IMR-90 (cell line): ENCODE results near the gene SWAP70. TPM values are rescaled to one million over a fixed set of nuclear protein-coding genes. Genes with fewer than 3 reads are reported as not detected.

Source experiments
- ATAC-seq: fragments of 200-7000 bp; cut with Tn5 transposase; 2 replicates; pipeline ENCODE4 v1.9.1; 2020; ENCODE audit warnings: low read depth, mild to moderate bottlenecking, moderate library complexity
- BruUV-seq: library from RNA; stranded (reverse); fragments of 400-500 nt; replicated peaks from 2 replicates; lab custom pipeline; 2021; lab: Mats Ljungman, UMichigan
- CTCF ChIA-PET: fragments of 300-600 bp; formaldehyde crosslinking; extraction: SDS; loops from one replicate; lab custom pipeline; 2021; ENCODE audit warnings: antibody characterized with exemption; lab: Yijun Ruan, JAX
- POLR2A ChIA-PET: fragments of 300-600 bp; sonication (Branson Sonifier 250); formaldehyde crosslinking; loops from one replicate; lab custom pipeline; 2022; ENCODE audit warnings: antibody characterized with exemption; ENCODE audit not compliant: unreplicated experiment; lab: Charles Lee
- DNase-seq: peaks from one replicate; pipeline ENCODE4 v3.0.0; 2013
- H2AFZ ChIP-seq: replicated peaks from 2 replicates; pipeline ENCODE3; 2013; ENCODE audit warnings: low read length, mild to moderate bottlenecking; ENCODE audit not compliant: poor library complexity
- H2AK5ac ChIP-seq: 2 replicates; pipeline ENCODE4 v1.6.1; 2013; ENCODE audit warnings: low read depth, low read length, inconsistent platforms
- H2AK9ac ChIP-seq: replicated peaks from 2 replicates; pipeline ENCODE3; 2013; ENCODE audit warnings: mild to moderate bottlenecking, low read depth, low read length, moderate library complexity; ENCODE audit not compliant: poor library complexity
- H2BK120ac ChIP-seq: 2 replicates; pipeline ENCODE4 v1.6.1; 2013; ENCODE audit warnings: low read depth, low read length, inconsistent platforms
- H2BK15ac ChIP-seq: 3 replicates; pipeline ENCODE4 v1.6.1; 2013; ENCODE audit warnings: low read depth, low read length, inconsistent platforms
- H2BK20ac ChIP-seq: 2 replicates; pipeline ENCODE4 v1.6.1; 2013; ENCODE audit warnings: low read depth, mild to moderate bottlenecking, inconsistent platforms, low read length, moderate library complexity
- H2BK5ac ChIP-seq: 2 replicates; pipeline ENCODE4 v1.6.1; 2013; ENCODE audit warnings: mild to moderate bottlenecking, low read depth, low read length, inconsistent platforms; ENCODE audit not compliant: poor library complexity, severe bottlenecking
- H3K14ac ChIP-seq: replicated peaks from 2 replicates; pipeline ENCODE4 v1.6.1; 2013; ENCODE audit warnings: low read depth, low read length, inconsistent platforms
- H3K18ac ChIP-seq: 2 replicates; pipeline ENCODE4 v1.6.1; 2013; ENCODE audit warnings: low read depth, low read length, control low read depth
- H3K23ac ChIP-seq: 2 replicates; pipeline ENCODE4 v1.6.1; 2013; ENCODE audit warnings: low read depth, low read length, inconsistent platforms
- H3K27ac ChIP-seq: 2 replicates; pipeline ENCODE4 v1.5.1; 2013; ENCODE audit warnings: mild to moderate bottlenecking, control low read depth, low read length; ENCODE audit not compliant: insufficient read depth
- H3K27me3 ChIP-seq: 2 replicates; pipeline ENCODE4 v1.6.1; 2013; ENCODE audit warnings: low read length; ENCODE audit not compliant: control insufficient read depth, insufficient read depth
- H3K36me3 ChIP-seq: 2 replicates; pipeline ENCODE4 v1.6.1; 2013; ENCODE audit warnings: low read length, mixed read lengths; ENCODE audit not compliant: control insufficient read depth, insufficient read depth
- H3K4ac ChIP-seq: 2 replicates; pipeline ENCODE4 v1.6.1; 2013; ENCODE audit warnings: low read depth, low read length, inconsistent platforms
- H3K4me1 ChIP-seq: 2 replicates; pipeline ENCODE4 v1.6.1; 2013; ENCODE audit warnings: low read length, mixed read lengths; ENCODE audit not compliant: control insufficient read depth, insufficient read depth
- H3K4me2 ChIP-seq: 2 replicates; pipeline ENCODE4 v1.6.1; 2013; ENCODE audit warnings: low read depth, mild to moderate bottlenecking, control low read depth, low read length, moderate library complexity
- H3K4me3 ChIP-seq: 2 replicates; pipeline ENCODE4 v1.5.1; 2013; ENCODE audit warnings: low read depth, mild to moderate bottlenecking, control low read depth, low read length, moderate library complexity; ENCODE audit not compliant: insufficient read depth
- H3K56ac ChIP-seq: 2 replicates; pipeline ENCODE4 v1.6.1; 2013; ENCODE audit warnings: low read length, inconsistent platforms; ENCODE audit not compliant: insufficient read depth; ENCODE audit errors: extremely low read depth
- H3K79me1 ChIP-seq, 2 experiments: 2 replicates each; pipeline ENCODE4 v1.6.1; 2013; ENCODE audit warnings: low read length in 2 of 2, inconsistent platforms in 1 of 2, low read depth in 1 of 2
- H3K9ac ChIP-seq: 2 replicates; pipeline ENCODE4 v1.6.1; 2013; ENCODE audit warnings: low read depth, low read length, control low read depth
- H3K9me1 ChIP-seq: 2 replicates; pipeline ENCODE4 v1.6.1; 2013; ENCODE audit warnings: low read length, inconsistent platforms; ENCODE audit not compliant: insufficient read depth
- H3K9me3 ChIP-seq: 2 replicates; pipeline ENCODE4 v1.6.1; 2013; ENCODE audit warnings: low read length; ENCODE audit not compliant: control insufficient read depth, insufficient read depth
- H4K20me1 ChIP-seq: 2 replicates; pipeline ENCODE4 v1.6.1; 2013; ENCODE audit warnings: low read length, inconsistent platforms; ENCODE audit not compliant: insufficient read depth
- H4K5ac ChIP-seq: 2 replicates; pipeline ENCODE4 v1.6.1; 2013; ENCODE audit warnings: mild to moderate bottlenecking, low read depth, low read length, control low read depth
- H4K8ac ChIP-seq, 2 experiments: 2 replicates each; pipeline ENCODE4 v1.6.1; 2013; ENCODE audit warnings: low read depth in 2 of 2, low read length in 2 of 2, control low read depth in 1 of 2, inconsistent platforms in 1 of 2
- H4K91ac ChIP-seq: 2 replicates; pipeline ENCODE4 v1.6.1; 2013; ENCODE audit warnings: low read depth, low read length, inconsistent platforms; ENCODE audit not compliant: insufficient read depth
- MAZ ChIP-seq: IDR thresholded peaks from 2 replicates; pipeline ENCODE4 v1.6.1; 2012; ENCODE audit warnings: low read depth, mild to moderate bottlenecking, low read length, improper control_type of control experiment, moderate library complexity, borderline replicate concordance
- NFE2L2 ChIP-seq: fragments of 150-350 bp; IDR thresholded peaks from 2 replicates; pipeline ENCODE4 v1.6.1; 2016; ENCODE audit warnings: low read depth, mild to moderate bottlenecking, low read length
- POLR2A ChIP-seq: IDR thresholded peaks from 2 replicates; pipeline ENCODE4 v1.6.1; 2012; ENCODE audit warnings: mild to moderate bottlenecking, low read depth, low read length
- WGBS, 2 experiments: methylation state at CpG; one replicate each; pipeline versions ENCODE4 v1.1.5 to v1.1.7; 2013; ENCODE audit warnings: missing lambda C conversion rate in 2 of 2; ENCODE audit not compliant: insufficient read length in 1 of 2; ENCODE audit errors: extremely low coverage in 2 of 2; 5-methylcytosine and 5-hydroxymethylcytosine counted together
- dilution Hi-C: fragments of 300-500 bp; cut with HindIII; formaldehyde crosslinking; loops from one replicate; pipeline ENCODE4 v1.14.3; 2018; ENCODE audit warnings: low sequenced_read_pairs; ENCODE audit not compliant: unreplicated experiment
- in situ Hi-C: fragments of 300-500 bp; cut with MboI; formaldehyde crosslinking; loops from 3 replicates; pipeline ENCODE4 v1.14.3; 2019; ENCODE audit warnings: low sequenced_read_pairs, inconsistent platforms, mixed read lengths
- intact Hi-C: fragments of 100-400 bp; cut with micrococcal nuclease; formaldehyde crosslinking; loops from 2 replicates; pipeline ENCODE4 v1.10.0; 2022
- polyA plus RNA-seq, 3 experiments: library from polyadenylated mRNA; depleted of rRNA; stranded (reverse); fragments of >200 nt; gene quantifications; 2 replicates each; pipeline ENCODE4 v1.2.3, GENCODE V29; 2012; ENCODE audit warnings: low replicate concordance in 1 of 3
- total RNA-seq: library from RNA; depleted of rRNA; stranded (reverse); fragments of >200 nt; gene quantifications from 2 replicates; pipeline ENCODE4 v1.2.3, GENCODE V29; 2012

The SWAP70 gene
- total and polyA plus RNA-seq, 2 of the 4 experiments (the other 2 are of a cell fraction): 15.5 to 19.9 TPM

GRCh38 chr11:9645881-9646280 lies 18.0 kb upstream of the SWAP70 start:
- Histone ChIP-seq H3K18ac (no peak overlapping the region), H3K9ac (no peak overlapping the region), H2AFZ (no peak overlapping the region), H3K36me3 (no peaks in the 10 kb centered on the region), H4K8ac (no peak overlapping the region), H2BK5ac (no peak overlapping the region), H3K27ac (no peak overlapping the region), H3K23ac (no peak overlapping the region), H2BK15ac (no peak overlapping the region), H3K9me1 (no peaks in the 10 kb centered on the region), H3K4me1 (no peaks in the 10 kb centered on the region), H4K5ac (no peak overlapping the region), H2BK120ac (no peak overlapping the region), H3K56ac (no peak overlapping the region), H3K27me3 (no peaks in the 10 kb centered on the region), H3K4me3 (no peak overlapping the region), H3K9me3 (no peaks in the 10 kb centered on the region), H4K20me1 (no peaks in the 10 kb centered on the region), H4K91ac (no peak overlapping the region), H2AK5ac (no peak overlapping the region), H3K79me1 (no peaks in the 10 kb centered on the region), H2BK20ac (no peak overlapping the region), H3K4ac (no peak overlapping the region), H3K4me2 (no peak overlapping the region), H3K14ac (no peak overlapping the region), H2AK9ac (no peak overlapping the region)
- TF ChIP-seq POLR2A (no peak), NFE2L2 (no peak), MAZ (no peak)
- dilution Hi-C loops (no loop called here), in situ Hi-C loops (no loop called here), intact Hi-C loops (no loop called here)
- WGBS, 2 experiments: no CpG with 5 or more reads among the region's 1 CpG
- ChIA-PET POLR2A (interaction anchor here (0.7 kb wide), 1 partner anchor 23 kb away, joined by 6 read pairs; no protein-coding TSS in a partner anchor), CTCF (no interaction called here)
- BruUV-seq: no TSS peak
- ATAC-seq (no peak), DNase-seq (no peak)
